Measurements from ENCODE around the gene CABP7.

GRCh38 chr22:29715705-29716104 is 4.1 kb upstream of the CABP7 start:
- TF ChIP-seq, protein P1, sequence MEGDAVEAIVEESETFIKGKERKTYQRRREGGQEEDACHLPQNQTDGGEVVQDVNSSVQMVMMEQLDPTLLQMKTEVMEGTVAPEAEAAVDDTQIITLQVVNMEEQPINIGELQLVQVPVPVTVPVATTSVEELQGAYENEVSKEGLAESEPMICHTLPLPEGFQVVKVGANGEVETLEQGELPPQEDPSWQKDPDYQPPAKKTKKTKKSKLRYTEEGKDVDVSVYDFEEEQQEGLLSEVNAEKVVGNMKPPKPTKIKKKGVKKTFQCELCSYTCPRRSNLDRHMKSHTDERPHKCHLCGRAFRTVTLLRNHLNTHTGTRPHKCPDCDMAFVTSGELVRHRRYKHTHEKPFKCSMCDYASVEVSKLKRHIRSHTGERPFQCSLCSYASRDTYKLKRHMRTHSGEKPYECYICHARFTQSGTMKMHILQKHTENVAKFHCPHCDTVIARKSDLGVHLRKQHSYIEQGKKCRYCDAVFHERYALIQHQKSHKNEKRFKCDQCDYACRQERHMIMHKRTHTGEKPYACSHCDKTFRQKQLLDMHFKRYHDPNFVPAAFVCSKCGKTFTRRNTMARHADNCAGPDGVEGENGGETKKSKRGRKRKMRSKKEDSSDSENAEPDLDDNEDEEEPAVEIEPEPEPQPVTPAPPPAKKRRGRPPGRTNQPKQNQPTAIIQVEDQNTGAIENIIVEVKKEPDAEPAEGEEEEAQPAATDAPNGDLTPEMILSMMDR (optimal IDR thresholded peaks at IDR 0.05 in 1 of 3, IDR thresholded peaks at IDR 0.05 in 1 of 3, conservative IDR thresholded peaks at IDR 0.05 in 1 of 3; ENCODE audit: extremely low read depth in 1 of 3, insufficient read depth in 2 of 3, low read length in 3 of 3): no peak
- TF ChIP-seq EZH2 (IDR thresholded peaks at IDR 0.05; ENCODE audit: low read length): no peak
